Stimulated activated CD8-positive, alpha-beta memory T cell treated with anti-CD3 and anti-CD28 coated beads, Interleukin-7, amount 100 ng/mL, for 24 hours (primary cell): ENCODE results near the gene RBM8A.

Experiments used
- DNase-seq: peaks from one replicate; pipeline ENCODE4 v3.0.0-alpha.2; 2020; ENCODE audit warnings: low read depth

The RBM8A gene

GRCh38 chr1:145877923-145878486, 49.3 kb downstream of the RBM8A start:
- no peak for DNase-seq

DNA sequence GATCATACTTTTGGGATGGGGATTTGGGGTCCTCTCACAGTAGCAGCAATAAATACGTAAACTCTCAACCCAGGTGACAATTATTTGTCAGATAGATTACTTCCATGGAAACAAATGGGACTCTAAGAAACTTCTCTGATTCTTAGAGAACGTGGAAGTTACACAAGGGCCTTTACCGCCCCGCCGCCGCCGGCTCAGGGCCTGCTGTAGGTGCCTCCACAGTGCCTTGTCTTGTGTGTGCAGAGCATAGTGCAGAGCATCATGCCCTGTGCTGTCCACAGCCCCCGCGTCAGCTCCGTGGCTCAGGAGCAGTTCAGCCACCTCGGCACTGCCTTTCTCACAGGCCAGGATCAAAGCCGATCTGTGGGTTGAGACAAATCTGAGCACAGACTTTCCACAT, 52.6 kb downstream of the RBM8A start:
- no peak for DNase-seq

GRCh38 chr1:145871994-145872924, 55.0 kb downstream of the RBM8A start:
- DNase-seq: no peak
